K562 (cell line): ENCODE measurements around the gene PI4K2A. TPM values are rescaled to one million over a fixed set of nuclear protein-coding genes. Genes with fewer than 3 reads are reported as not detected.

Experiments
- ADNP ChIP-seq: fragments of 200-800 bp; sonication (Bioruptor generic); IDR thresholded peaks from 2 replicates; pipeline ENCODE4 v1.6.1; 2016; ENCODE audit warnings: missing genetic modification characterization, missing compliant biosample characterization
- CHD7 ChIP-seq: fragments of 200-600 bp; sonication (generic); IDR thresholded peaks from one replicate; pipeline ENCODE4 v1.6.1; 2012; ENCODE audit warnings: mild to moderate bottlenecking, low read depth, low read length, inconsistent platforms
- FOXK2 ChIP-seq, 2 experiments: fragments of 450-650 bp; IDR thresholded peaks in 1 of 2; conservative IDR thresholded peaks in 1 of 2; 2 replicates each; pipeline ENCODE4 v1.6.1; 2016; ENCODE audit warnings: low read depth in 2 of 2, mild to moderate bottlenecking in 1 of 2
- PTRF ChIP-seq: fragments of 450-650 bp; IDR thresholded peaks from 2 replicates; pipeline ENCODE4 v1.6.1; 2016; ENCODE audit warnings: mild to moderate bottlenecking, missing genetic modification characterization, missing compliant biosample characterization
- ZFP1 ChIP-seq: fragments of 450-650 bp; formaldehyde crosslinking; IDR thresholded peaks from 2 replicates; pipeline ENCODE4 v1.4.0; 2020; ENCODE audit warnings: mild to moderate bottlenecking, mixed read lengths
- ZNF121 ChIP-seq: sonication (generic); formaldehyde crosslinking; conservative IDR thresholded peaks from 2 replicates; pipeline ENCODE4 v1.8.0; 2022; ENCODE audit warnings: missing genetic modification reagents
- ZNF551 ChIP-seq: fragments of 250-450 bp; sonication (Bioruptor Pico); IDR thresholded peaks from 2 replicates; pipeline ENCODE4 v1.5.0; 2021; ENCODE audit warnings: mild to moderate bottlenecking, moderate library complexity
- ZNF609 ChIP-seq: sonication (generic); formaldehyde crosslinking; IDR thresholded peaks from 2 replicates; pipeline ENCODE4 v1.8.1; 2023; ENCODE audit warnings: missing genetic modification reagents, mild to moderate bottlenecking, borderline replicate concordance
- ZNF79 ChIP-seq: fragments of 250-450 bp; sonication (Bioruptor Pico); IDR thresholded peaks from 2 replicates; pipeline ENCODE4 v1.4.0; 2020; ENCODE audit warnings: low read depth, mild to moderate bottlenecking, moderate library complexity
- polyA plus RNA-seq, 8 experiments: library from polyadenylated mRNA; depleted of rRNA in 4 of 8; stranded (reverse) in 5 of 8; unstranded in 3 of 8; fragments of >200 nt; fragmentation: Nextera tagmentation in 2 of 8; fragmentation: Illumina TruSeq in 1 of 8; extraction: Ambion mirVana in 2 of 8; extraction: Trizol in 1 of 8; gene quantifications; 2 replicates each; pipeline versions ENCODE4 v1.2.1 to v1.2.3, GENCODE V29; 2011 to 2014; ENCODE audit warnings: inconsistent platforms in 1 of 8, missing spikeins in 1 of 8
- total RNA-seq, 7 experiments: library from RNA; depleted of rRNA in 6 of 7; stranded (reverse); fragments of >200 nt in 6 of 7; fragmentation: Illumina TruSeq in 2 of 7; extraction: Trizol in 2 of 7; gene quantifications; 2 replicates each; pipeline versions ENCODE4 v1.2.1 to v1.2.3, GENCODE V29; 2011 to 2021; ENCODE audit warnings: low replicate concordance in 1 of 7

PI4K2A gene
- total and polyA plus RNA-seq, 9 of the 15 experiments (the other 6 are each of a cell fraction or from before 2014, with no cell fraction given), result 4.4 to 28.4 (median 16.5) TPM

- TF ChIP-seq CHD7 (no peak), ZNF79 (CRISPR knock-in tag) (no peak), ZNF121 (no peak), ZFP1 (CRISPR knock-in tag) (no peak), ZNF551 (no peak), ADNP (tag) (peak; percentile 61; the same call in 1 of the 2 replicates), ZNF609 (CRISPR knock-in tag) (no peak), FOXK2 (conservative IDR thresholded peaks at IDR 0.05 in 1 of 2, IDR thresholded peaks at IDR 0.05 in 1 of 2; ENCODE audit: low read depth in 2 of 2) (peak; percentile 98 to 99), PTRF (no peak)
Observed at GRCh38 chr10:97640174-97640867, at the start of gene PI4K2A (continued).
